Stimulated activated CD4-positive, alpha-beta T cell treated with anti-CD3 and anti-CD28 coated beads, Interleukin-1b, Interleukin-23, amount 100 ng/mL, for 48 hours (primary cell): Measurements from ENCODE around the gene QSOX2.

Experiments used
- DNase-seq: peaks from one replicate; pipeline ENCODE4 v3.0.0-alpha.2; 2020

QSOX2 gene

DNA sequence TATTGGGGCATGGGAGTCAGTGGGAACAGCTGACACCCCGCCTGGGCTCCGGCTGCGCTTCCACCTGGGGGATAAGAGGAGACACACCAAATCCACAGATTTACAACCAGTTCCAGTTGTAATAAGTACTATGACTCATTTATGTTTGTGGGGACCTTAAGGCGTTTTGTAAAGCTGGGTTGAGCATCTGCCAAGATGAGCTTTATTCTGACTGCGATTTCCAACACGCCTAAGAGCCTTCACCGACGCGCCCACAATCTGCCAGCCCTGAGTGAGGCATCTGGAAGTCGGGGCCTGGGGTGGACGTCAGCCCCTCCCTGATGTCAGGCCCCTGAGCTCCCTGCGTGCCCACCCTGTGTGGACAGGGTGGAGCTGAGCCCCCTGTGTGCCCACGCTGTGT, 26.3 kb downstream of the QSOX2 start:
- no peak for DNase-seq

DNA sequence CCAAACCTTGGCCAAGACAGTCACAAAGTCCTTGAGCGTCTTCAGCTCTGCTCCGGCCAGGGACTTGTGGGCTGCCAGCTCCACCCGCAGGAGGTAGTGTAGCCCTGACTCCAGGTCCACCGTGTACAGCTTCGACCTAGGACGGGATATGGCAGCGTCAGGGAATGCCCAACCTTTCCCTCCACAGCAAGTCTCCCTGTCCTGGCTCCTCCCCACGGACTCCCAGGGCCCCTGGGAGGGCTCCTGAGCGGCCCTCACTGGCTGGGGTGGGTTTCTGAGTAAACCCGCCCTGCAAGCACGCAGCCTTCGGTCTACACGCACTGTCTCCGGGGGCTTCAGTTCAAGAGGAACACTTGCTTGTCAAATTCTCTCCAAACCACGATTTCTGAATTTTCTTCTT, 26.9 kb downstream of the QSOX2 start:
- DNase-seq, result no peak

DNA sequence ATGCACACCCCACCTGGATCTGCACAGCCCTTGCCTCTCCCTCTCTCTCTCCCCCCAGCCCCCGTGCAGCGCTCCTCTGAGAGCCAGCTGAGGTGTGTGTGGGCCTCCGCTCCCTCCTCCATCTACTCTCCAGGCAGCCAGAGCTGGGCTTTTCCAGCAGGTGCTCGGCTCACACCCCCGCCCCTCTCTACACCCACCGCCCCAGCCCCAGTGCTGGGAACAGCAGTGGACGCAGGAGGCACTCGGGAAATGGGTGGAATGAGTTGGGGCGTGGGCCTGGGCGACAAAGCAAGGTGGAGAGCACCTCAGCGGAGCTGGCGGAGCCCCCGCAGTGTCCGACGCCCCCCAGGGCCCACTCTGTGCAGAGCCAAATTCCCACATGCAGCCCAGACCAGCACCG, 27.3 kb downstream of the QSOX2 start:
- no peak for DNase-seq

DNA sequence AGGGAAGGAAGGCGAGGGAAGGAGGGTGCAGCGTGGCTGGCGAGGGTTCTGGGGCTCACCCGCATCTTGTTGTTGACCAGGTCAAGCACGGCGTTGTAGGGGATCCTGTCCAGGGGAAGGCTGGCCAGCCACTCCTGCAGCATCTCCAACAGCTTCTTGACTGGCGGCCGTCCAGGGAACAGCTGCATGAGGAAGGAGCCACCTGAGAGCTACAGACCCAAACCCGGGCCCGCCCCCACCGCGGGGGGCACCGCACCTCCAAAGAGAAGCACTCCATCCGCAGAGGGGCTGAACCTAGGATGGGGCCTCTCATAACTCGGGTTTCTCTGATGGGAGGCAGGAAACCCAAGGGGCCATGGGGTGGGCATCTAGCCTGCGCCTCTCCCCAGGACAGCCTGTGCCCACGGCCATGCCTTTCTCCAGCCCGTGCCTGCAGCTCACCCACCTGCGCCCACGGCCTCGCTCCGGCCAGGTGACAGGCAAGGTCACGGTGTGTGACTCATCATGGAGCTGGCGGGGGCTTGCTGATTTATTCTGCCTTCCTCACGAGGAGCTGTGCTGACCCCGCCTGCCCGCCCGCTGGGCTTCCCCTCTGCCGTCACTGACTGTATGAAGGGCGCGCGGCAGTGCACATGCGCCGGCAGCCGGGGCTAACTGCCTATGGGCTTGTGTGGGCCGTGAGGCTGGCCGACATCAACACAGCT, 28.9 kb downstream of the QSOX2 start:
- DNase-seq, result no peak

DNA sequence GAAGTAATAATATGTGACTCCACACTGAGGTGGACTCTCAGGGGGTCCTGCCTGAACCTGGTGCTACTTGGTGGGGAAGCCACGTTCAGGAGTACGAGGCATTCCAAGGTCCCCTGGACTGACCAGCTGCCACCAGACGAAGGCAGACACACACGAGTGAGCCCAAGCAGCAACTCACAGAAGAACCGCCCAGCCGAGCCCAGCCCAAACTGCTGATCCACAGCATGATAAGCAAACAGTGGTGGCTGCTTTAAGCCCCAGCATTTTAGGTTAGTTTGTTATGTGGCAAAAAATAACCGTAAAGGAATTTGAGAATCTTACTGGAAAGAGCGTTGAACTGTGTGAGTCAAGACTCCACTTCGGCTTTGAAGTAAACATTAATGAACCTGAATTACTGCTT, 31.9 kb downstream of the QSOX2 start:
- no peak for DNase-seq

DNA sequence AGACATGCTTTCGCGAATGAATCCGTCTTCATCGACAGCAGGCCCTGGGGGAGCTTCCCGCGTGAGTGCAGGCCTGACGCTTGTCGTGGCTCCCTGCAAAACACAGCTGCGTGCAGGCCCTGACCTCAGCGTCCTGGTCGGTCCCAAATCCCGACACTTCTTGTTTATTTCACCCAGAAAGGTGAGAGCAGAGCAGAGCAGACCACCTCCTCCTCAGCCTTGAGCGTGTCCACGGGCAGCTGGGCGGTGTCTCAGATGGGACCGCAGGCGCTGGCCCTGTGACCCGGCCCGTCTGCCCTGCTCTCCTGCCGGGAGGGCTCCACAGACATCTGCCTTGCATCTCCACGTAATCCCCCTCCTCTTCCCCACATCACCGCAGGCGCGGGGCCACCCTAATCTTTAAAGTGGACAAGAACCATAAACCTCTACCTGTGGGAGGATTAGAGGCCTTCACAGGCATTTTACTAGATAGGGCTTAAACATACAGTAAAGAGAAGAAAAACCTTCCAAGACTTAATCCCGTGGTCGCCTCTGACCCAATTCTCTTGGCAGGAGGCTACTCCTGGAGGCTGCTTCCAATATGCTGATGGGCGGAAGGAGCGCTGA, 33.2 kb downstream of the QSOX2 start:
- no peak for DNase-seq

DNA sequence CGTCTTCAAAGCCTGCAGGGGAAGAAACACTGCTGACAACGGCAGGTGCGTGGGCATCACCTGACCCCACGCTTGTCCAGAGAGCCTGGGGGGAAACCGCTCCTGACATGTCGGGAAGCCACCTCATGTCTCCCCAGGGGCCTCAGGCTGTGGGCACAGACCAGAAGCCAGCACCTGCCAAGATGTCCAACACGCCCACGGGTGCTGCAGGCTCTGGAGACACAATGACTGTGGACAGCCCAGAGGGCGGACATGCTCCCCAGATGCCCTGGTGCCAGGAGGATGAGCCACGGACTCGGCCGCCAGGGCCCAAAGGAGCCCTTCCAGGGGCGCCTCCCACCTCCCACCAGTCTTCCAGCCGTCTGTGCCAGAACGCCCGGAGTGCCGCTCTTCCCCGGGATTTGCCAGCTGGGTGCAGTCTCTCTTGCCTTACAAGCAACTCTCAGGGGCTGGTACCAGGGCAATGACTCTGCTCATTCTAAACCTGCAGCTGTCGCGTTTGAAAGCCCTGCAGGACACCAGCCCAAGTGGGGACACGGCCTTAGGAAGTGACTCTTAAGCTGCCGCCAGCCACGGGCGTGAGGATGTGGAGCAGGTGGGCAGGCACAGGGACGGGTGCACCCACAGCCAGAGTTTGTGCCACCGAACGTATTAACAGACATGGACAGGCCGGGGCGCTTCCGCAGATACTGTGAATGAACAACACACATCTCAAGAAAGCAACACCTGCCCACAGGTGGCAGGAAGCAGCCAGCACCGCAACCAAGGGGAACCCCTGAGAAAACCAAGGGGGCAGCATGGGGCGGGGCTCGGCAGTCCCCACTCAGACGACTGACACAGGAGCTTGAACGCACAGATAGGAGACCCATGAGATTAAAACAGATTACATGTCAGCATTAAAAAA, 33.9 kb downstream of the QSOX2 start:
- DNase-seq, result no peak

DNA sequence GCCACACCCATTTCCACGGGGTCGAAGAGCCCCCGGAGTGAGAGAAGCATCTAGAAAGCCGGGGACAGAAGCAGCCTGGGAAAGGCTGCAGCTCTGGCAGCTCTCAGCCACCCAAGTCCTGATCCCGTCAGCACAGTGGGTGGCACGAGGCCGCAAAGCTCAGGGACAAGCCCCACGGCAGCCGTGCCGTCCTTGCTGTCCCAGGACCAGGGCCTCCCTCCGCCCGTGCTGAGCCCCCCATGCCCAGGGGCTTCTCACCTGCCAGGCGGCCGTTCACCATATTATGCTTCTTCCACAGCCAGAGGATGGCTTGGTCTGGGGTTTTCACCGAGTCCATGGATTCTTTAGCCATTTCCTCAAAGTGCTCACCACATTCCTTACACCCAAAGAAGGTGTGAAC, 34.6 kb downstream of the QSOX2 start:
- DNase-seq, result no peak

DNA sequence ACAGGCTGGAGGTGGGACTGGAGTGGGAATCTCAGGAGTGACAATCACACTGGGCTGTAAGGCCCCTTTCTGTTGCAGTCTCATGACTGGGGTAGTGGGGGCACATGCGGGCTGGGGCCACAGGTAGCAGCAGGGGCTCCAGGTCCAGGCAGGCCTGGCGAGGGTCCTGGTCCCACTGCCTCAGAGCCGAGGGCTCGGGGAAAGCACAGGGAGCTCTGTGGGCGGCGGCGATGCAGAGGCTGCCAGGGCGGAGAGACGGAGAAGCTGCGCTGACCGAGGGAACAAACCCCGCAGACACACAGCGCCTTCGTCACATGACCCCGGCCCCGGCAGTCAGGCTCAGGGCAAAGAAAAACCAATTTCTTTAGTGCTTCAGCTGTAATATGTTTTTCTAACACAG, 35.3 kb downstream of the QSOX2 start:
- DNase-seq, result no peak

DNA sequence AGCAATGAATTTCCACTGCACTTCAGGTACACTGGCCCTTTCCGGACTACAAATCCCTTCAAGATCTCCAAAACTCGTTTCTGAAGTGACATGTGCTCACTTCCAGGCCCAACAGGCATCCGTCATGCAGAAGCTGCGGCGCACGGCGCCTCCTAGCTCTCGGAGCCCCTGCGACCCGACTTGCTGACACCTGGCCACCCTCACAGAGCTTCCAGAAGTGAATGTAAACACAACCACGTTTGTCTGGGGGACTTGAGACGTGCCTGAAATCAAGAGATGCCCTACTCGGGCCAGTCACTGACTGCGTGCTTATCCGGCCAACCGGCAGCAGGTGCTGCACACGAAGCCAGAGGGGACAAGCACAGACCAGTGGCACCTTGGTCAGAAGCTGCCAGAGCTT, 35.8 kb downstream of the QSOX2 start:
- no peak for DNase-seq

DNA sequence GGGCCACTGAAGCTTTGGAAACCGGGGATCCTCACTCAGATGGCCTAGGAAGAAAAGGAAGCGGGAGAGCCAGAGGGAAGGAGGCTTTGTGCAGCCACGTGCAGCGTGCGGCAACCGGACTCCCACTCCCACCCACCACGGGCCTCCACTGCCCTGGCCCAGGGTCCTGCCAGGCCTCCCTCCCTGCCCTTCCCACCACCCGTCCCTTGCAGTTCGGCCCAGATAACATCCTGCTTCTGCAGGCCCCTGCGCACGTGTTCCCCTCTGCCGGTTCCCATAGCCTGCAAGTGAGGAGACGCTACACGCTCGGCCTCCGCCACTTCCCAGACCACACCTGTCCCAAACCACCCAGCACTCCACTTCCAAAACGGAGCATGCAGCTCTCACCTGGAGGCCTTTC, 36.4 kb downstream of the QSOX2 start:
- DNase-seq, result no peak

DNA sequence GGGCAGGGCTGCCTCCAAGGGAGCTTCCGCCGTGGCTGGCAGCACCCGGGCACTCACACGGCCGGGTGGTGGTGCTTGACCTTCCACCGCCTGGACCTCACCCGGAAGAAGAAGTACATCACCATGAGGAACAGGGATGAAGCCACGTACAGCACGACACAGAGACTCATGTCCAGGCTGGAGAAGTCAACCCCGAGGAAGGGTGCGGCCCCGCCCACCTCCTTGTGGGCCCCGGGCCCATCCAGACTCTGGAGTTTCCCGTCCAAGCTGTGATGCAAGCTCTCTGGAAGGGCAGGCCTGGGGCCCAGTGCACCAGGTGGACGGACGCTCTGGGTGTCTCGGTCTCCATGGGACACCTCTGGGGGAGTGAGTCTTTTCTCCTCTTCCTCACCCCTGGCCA, 36.9 kb downstream of the QSOX2 start:
- DNase-seq, result no peak

DNA sequence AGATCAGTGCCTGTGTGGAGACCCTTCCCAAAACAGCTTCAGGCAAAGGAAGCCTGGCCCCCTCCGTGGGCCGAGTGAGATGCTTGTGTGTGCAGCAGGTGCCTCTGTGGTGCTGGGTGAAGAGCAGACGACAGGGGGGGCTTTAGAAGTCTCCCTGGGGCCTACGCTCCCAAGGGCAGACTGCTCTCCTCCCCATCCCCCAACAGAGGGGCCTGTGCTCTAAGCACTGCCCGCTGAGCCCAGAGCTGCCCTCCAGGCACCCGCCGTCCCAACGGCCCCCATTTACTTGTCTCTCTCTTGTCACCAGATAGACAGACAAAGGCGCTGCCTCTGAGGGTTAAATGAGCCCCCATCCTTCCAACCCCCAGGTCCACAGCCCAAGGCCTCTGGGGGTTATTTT, 38.0 kb downstream of the QSOX2 start:
- DNase-seq, result no peak

DNA sequence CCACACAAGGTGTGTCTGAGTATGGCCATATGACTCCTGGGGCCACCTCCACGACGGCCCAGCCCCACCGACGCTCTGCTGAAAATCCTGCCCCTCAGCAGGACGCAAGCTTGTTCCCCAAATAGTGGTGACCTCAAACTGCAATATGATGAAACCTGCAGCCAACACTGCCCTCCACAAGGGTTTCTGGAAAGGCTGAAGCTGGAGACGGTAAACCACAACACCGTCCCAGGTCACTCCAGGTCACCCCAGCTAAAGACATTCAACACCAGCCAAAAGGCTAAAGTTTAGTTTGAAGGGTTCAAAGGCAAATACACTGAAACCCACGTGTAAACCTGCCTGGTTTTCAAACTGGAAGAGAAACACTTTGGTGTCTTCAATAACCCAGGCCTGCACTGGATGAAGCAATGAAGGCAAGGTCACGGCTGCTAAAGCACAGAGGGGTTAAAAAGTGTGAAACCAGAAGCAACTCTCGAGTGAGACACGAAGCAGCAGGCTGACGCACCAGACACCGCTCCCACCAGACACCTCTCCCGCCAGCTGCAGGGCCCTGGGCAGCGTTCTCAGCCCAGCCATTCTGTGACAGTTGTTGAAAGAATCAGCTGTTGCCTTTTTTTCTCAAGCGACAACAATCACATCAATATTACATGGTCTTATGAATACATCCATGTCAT, 38.9 kb downstream of the QSOX2 start:
- no peak for DNase-seq

DNA sequence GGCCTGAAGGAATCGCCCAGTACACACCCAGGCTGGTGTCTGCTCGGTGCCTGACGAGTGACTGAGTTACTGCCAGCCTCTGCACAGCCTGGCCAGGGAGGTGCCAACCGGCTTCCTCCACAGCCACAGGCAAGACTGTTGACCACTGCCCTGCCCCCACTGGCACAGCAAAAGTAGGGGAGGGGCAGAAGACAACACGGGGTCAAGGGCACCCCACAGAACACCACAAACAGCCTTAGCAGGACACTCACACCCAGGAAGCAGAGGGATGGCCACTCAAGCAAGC, 40.0 kb downstream of the QSOX2 start:
- no peak for DNase-seq

DNA sequence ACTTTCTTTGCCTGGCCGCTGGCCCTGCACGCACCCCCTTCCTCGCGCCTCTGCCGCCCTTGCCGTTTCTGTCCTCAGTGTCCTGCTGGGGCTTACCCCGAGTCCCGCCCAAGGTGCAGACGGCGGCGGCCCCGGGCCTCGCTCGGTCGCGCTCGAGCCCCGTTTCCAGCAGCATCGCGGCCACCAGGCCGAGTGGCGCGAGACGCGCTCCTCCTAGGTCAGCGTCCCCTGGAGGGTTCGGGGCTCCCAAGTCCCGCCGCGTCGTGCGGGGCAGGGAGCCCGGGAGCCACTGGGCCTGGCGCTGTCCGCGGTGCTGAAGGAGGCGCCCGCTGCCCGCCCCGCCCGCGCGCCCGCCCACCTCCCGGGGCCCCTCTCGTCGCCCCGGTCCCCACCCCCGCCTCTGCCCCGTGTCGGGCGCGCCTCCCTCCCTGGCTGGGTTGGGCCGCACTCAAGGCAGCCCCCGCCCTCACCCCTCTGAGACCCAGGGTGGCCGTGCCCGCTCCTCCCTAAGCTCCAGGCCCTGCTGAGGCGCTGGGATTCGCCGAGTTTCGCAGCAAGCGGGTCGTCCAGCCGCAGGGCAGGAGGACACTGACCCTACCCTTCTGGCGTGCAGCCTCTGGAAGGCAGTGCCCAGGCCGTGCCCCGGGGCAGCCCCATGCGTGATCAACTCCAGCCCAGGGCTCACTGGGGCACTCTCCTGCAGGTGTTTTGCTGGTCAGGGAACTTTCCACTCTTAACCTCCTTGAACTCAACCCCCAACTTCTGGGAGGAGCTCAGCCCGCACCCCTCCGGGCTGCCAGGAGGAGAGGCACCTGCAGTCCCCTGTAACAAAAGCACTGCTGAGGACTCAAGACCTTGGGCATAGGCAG, 40.5 kb downstream of the QSOX2 start, which contains the start of gene LHX3:
TSS of gene LHX3 (minus strand) at position 291 of the 869 bp plus-strand sequence. CDS start at position 175, 116 bp downstream.
- no peak for DNase-seq

DNA sequence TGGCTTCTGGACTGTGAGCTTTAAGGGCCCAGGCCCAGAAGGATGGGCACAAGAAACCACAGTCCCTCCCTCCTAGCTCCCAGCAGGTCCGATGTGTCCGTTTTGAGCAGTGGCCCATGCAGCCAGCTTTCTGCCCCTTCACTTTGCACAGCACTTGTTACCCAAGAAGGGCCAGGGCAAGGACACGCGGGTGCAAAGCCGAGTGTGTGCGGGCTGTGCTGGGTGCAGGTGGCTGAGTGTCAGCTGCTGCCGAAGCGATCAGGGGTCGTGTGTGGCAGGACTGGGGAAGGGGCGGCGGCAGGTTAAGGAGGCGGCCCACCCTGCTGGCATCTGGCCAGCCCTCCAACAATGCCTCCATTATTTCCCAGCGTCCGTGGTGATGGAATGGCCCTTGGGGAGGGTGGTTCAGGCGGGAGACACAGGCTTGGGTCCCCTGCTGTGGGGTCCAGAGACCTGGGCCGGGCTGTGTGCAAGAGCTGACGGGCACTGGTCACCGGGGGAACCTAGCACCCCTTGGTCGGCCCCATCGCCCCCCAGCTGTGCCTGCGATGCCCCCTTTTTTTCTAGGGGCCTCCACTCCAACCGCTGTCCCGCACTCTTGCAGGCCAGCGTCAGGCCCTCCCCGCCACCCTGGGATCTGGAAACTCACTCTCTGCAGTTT, 41.3 kb downstream of the QSOX2 start:
- no peak for DNase-seq

DNA sequence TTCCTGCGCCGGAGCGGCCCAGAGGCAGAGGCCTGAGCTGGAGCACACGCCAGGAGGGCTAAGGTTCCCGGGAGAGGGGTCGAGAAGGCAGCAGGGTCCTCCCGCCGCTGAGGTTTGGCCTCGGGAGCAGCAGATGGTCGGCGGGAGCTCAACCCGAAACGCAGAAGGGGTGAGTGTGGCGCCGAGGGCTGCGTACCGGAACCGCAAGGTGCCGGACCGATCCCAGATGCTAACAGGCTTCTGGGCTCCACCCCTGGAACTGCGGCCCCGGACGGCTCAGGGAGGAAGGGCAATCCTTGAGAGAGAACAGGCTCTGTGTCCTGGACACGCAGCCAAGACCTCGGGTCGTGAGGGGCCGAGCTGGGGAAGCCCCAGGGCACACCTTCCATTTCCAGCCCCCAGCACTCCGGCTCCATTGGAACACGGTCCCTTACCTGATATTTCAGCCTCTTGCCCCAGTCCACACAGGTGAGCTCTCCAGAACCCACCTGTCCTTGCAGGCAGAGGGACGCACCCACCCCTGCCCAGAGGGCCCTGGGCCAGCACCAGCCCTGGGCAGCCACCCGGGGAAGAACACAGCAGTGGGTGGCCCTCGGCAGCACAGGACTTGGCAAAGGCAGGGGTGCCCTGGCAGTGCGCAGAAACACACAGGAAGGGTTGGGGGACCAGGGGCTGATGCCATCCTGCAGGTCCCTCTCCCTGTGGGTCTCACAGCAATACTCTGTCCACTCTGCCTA, 42.0 kb downstream of the QSOX2 start:
- DNase-seq, result no peak

DNA sequence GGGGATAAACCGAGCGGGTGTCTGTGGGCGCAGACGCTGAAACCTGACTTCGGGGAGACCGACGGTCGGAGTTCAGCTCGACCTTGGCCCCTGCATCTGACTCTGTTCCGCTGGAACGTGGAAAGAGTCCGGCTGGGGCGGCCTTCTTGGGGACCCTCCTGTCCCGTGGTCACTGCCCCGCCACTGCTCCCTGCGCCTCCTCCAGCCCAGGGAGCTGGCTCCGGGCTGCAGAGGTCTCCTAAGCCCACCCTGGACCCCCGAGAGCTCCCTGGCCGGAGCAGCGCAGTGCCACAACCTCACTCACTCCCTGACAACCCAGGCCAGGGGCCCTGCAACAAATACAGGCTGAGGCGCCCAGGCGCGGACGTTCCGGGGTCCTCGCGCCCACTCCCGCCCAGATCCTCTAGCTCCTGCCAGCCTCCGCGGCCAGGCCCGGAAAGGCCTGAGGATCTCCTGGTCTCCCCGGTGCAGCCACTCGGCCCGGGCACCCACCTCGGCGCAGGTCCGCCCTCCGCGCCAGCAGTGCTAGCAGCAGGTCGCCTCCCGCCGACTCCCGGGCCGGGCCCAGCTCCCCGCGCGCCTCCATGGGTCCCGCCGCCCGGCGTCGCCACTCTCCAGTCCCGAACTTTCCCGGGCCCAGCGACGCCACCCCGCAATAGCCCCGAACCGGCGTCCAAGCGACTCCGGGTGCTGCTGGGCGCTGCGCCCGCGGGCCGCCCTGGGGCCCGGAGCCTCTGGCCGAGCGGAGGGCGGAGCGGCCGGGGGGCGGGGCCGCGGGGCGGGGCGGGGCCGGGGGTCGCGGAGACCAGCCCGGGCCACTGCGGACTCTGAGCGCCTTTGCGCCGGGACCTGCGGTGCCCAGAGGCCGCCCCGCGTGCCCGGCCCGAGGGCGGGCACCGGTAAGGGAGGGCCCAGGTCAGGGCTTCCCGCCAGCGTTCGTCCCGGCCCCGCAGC, 42.9 kb downstream of the QSOX2 start:
- no peak for DNase-seq
